A549 (cell line): ENCODE data around the gene SOS1. TPM values are rescaled to one million over a fixed set of nuclear protein-coding genes. Genes with fewer than 3 reads are reported as not detected.

Experiments used
- ATAC-seq, 2 experiments: fragments of 200-7000 bp in 1 of 2; fragments of >200 bp in 1 of 2; cut with Nextera tagmentation in 1 of 2; cut with Tn5 transposase in 1 of 2; 3 replicates each; pipeline versions ENCODE4 v1.8.0 to v1.9.1; 2018 to 2020; ENCODE audit warnings: mild to moderate bottlenecking in 1 of 2, moderate library complexity in 1 of 2
- CTCF ChIA-PET: fragments of 300-600 bp; sonication (Branson Sonifier 250); formaldehyde crosslinking; extraction: SDS; loops from one replicate; lab custom pipeline; 2021; ENCODE audit warnings: antibody characterized with exemption, inconsistent platforms; lab: Yijun Ruan, JAX
- POLR2A ChIA-PET: fragments of 350-600 bp; formaldehyde crosslinking; extraction: SDS; loops from one replicate; lab custom pipeline; 2021; ENCODE audit warnings: antibody characterized with exemption, inconsistent platforms; lab: Yijun Ruan, JAX
- DNase-seq, 2 experiments: peaks; one replicate each; pipeline versions ENCODE4 v3.0.0 to v3.0.0-alpha.2; 2011 to 2016; ENCODE audit warnings: low read depth in 1 of 2, low spot score in 1 of 2
- FAIRE-seq: peaks from 2 replicates; lab custom pipeline; 2011; peaks lifted over from hg19 to GRCh38; lab: Jason Lieb, UNC
- H3K27ac ChIP-seq, 2 experiments: fragments of >200 bp; sonication (Bioruptor Twin); formaldehyde crosslinking; 3 replicates each; pipeline ENCODE4 v1.5.1; 2016 to 2017
- H3K4me1 ChIP-seq: fragments of >200 bp; sonication (Bioruptor Twin); formaldehyde crosslinking; 3 replicates; pipeline ENCODE4 v1.6.1; 2016
- H3K4me2 ChIP-seq: fragments of >200 bp; sonication (Bioruptor Twin); formaldehyde crosslinking; 3 replicates; pipeline ENCODE4 v1.6.1; 2016
- H3K4me3 ChIP-seq: fragments of >200 bp; sonication (Bioruptor Twin); formaldehyde crosslinking; 3 replicates; pipeline ENCODE4 v1.5.1; 2016
- H3K9me3 ChIP-seq: fragments of >200 bp; sonication (Bioruptor Twin); formaldehyde crosslinking; 3 replicates; pipeline ENCODE4 v1.6.1; 2016
- CBX8 ChIP-seq: fragments of 200-600 bp; sonication (generic); IDR thresholded peaks from 2 replicates; pipeline ENCODE4 v1.6.1; 2016
- CEBPB ChIP-seq, 2 experiments: fragments of >200 bp in 1 of 2; sonication (Bioruptor Twin) in 1 of 2; formaldehyde crosslinking in 1 of 2; IDR thresholded peaks; 2 replicates each; pipeline ENCODE4 v1.6.1; 2012 to 2016
- CHD2 ChIP-seq: fragments of 150-350 bp; IDR thresholded peaks from 2 replicates; pipeline ENCODE4 v1.6.1; 2014; ENCODE audit warnings: low read length; ENCODE audit not compliant: partially characterized antibody
- E2F6 ChIP-seq: IDR thresholded peaks from 2 replicates; pipeline ENCODE4 v1.6.1; 2012; ENCODE audit warnings: low read depth, borderline replicate concordance
- EHF ChIP-seq: fragments of 250-450 bp; sonication (Bioruptor Pico); IDR thresholded peaks from 2 replicates; pipeline ENCODE4 v1.5.0; 2020; ENCODE audit warnings: mild to moderate bottlenecking
- EHMT2 ChIP-seq: fragments of 200-600 bp; sonication (generic); IDR thresholded peaks from 2 replicates; pipeline ENCODE4 v1.6.1; 2016; ENCODE audit warnings: antibody characterized with exemption, low read depth, mild to moderate bottlenecking, moderate library complexity
- GATA3 ChIP-seq: IDR thresholded peaks from 2 replicates; pipeline ENCODE4 v1.6.1; 2012; ENCODE audit warnings: borderline replicate concordance
- HES2 ChIP-seq: fragments of >200 bp; sonication (Bioruptor Twin); formaldehyde crosslinking; IDR thresholded peaks from 2 replicates; pipeline ENCODE4 v1.6.1; 2016
- HEYL ChIP-seq: fragments of 250-450 bp; sonication (Bioruptor Pico); IDR thresholded peaks from 2 replicates; pipeline ENCODE4 v1.8.0; 2021; ENCODE audit warnings: mild to moderate bottlenecking, moderate library complexity
- HOXA7 ChIP-seq: fragments of 250-450 bp; sonication (Bioruptor Pico); IDR thresholded peaks from 2 replicates; pipeline ENCODE4 v1.5.0; 2020; ENCODE audit warnings: mild to moderate bottlenecking, moderate library complexity
- HOXB13 ChIP-seq: fragments of 250-450 bp; sonication (Bioruptor Pico); IDR thresholded peaks from 2 replicates; pipeline ENCODE4 v1.5.0; 2020; ENCODE audit warnings: low read depth, mild to moderate bottlenecking, moderate library complexity
- JUN ChIP-seq, 2 experiments: fragments of >200 bp; sonication (Bioruptor Twin); formaldehyde crosslinking; IDR thresholded peaks; 2 replicates in 1 of 2; 3 replicates in 1 of 2; pipeline ENCODE4 v1.6.1; 2016 to 2017
- KDM1A ChIP-seq: fragments of 200-600 bp; sonication (generic); IDR thresholded peaks from 2 replicates; pipeline ENCODE4 v1.6.1; 2016; ENCODE audit warnings: low read depth, mild to moderate bottlenecking
- KDM5A ChIP-seq: fragments of 200-600 bp; sonication (generic); IDR thresholded peaks from 2 replicates; pipeline ENCODE4 v1.6.1; 2016; ENCODE audit warnings: antibody characterized with exemption, mild to moderate bottlenecking
- MAZ ChIP-seq: fragments of 150-350 bp; IDR thresholded peaks from 2 replicates; pipeline ENCODE4 v1.6.1; 2014; ENCODE audit warnings: antibody characterized with exemption, low read depth, low read length, borderline replicate concordance
- MYC ChIP-seq: IDR thresholded peaks from 2 replicates; pipeline ENCODE4 v1.6.1; 2012; ENCODE audit warnings: mild to moderate bottlenecking, inconsistent platforms, low read length, improper control_type of control experiment, borderline replicate concordance
- POLR2AphosphoS2 ChIP-seq: conservative IDR thresholded peaks from 2 replicates; pipeline ENCODE4 v1.6.1; 2012; ENCODE audit warnings: low read length, improper control_type of control experiment, inconsistent platforms
- RAD21 ChIP-seq, 2 experiments: fragments of >200 bp in 1 of 2; sonication (Bioruptor Twin) in 1 of 2; formaldehyde crosslinking in 1 of 2; IDR thresholded peaks in 1 of 2; conservative IDR thresholded peaks in 1 of 2; 2 replicates in 1 of 2; 3 replicates in 1 of 2; pipeline ENCODE4 v1.6.1; 2012 to 2018; ENCODE audit warnings: inconsistent platforms in 1 of 2
- RARB ChIP-seq: fragments of 250-450 bp; sonication (Bioruptor Pico); IDR thresholded peaks from 2 replicates; pipeline ENCODE4 v1.8.0; 2021; ENCODE audit warnings: mild to moderate bottlenecking, moderate library complexity
- ZSCAN20 ChIP-seq: fragments of 250-450 bp; sonication (Bioruptor Pico); IDR thresholded peaks from 2 replicates; pipeline ENCODE4 v1.8.0; 2022; ENCODE audit warnings: mild to moderate bottlenecking, moderate library complexity
- WGBS: methylation state at CpG from one replicate; pipeline ENCODE4 v1.1.6; 2017; ENCODE audit errors: missing lambda C conversion rate; 5-methylcytosine and 5-hydroxymethylcytosine counted together
- polyA plus RNA-seq, 4 experiments: library from polyadenylated mRNA; depleted of rRNA in 3 of 4; stranded (reverse); fragments of >200 nt; fragmentation: RNase III in 1 of 4; extraction: RNeasy Plus Mini Kit Qiagen cat#74134 plus additional on column Dnase treatment in 1 of 4; gene quantifications; 2 replicates in 3 of 4; 3 replicates in 1 of 4; pipeline ENCODE4 v1.2.3, GENCODE V29; 2011 to 2017
- TF ChIP-seq, protein P1 (sequence below): IDR thresholded peaks from 2 replicates; pipeline ENCODE4 v1.6.1; 2012
- TF ChIP-seq, protein P2 (sequence below): fragments of >200 bp; sonication (Bioruptor Twin); formaldehyde crosslinking; IDR thresholded peaks from 3 replicates; pipeline ENCODE4 v1.6.1; 2016
- TF ChIP-seq, protein P3 (sequence below): fragments of 250-450 bp; sonication (Bioruptor Pico); IDR thresholded peaks from 2 replicates; pipeline ENCODE4 v1.5.0; 2021; ENCODE audit warnings: mild to moderate bottlenecking, moderate library complexity, borderline replicate concordance

SOS1 gene
- polyA plus RNA-seq, 2 of the 4 experiments (the other 2 are of a cell fraction): 19.6 to 48.9 TPM

- ChIA-PET CTCF (no interaction called here), POLR2A (no interaction called here)
- FAIRE-seq (no peak), ATAC-seq (no peak), DNase-seq (peak in 1 of 2 experiments; percentile 23)
- no peak overlapping the region for H3K27ac ChIP-seq
- no peak overlapping the region for H3K4me2 ChIP-seq
- no peaks in the 10 kb centered on the region for H3K9me3 ChIP-seq
- no peak overlapping the region for H3K4me3 ChIP-seq
- 84% methylated on average over 5 of the region's 5 CpGs for WGBS
- H3K4me1 ChIP-seq: no peaks in the 10 kb centered on the region
- TF ChIP-seq RAD21 (conservative IDR thresholded peaks at IDR 0.05 in 1 of 2, IDR thresholded peaks at IDR 0.05 in 1 of 2) (no peak), JUN (IDR thresholded peaks at IDR 0.05) (no peak), HOXB13 (CRISPR knock-in tag) (no peak), KDM1A (no peak), MYC (no peak), HES2 (no peak), CHD2 (no peak), KDM5A (no peak), ZSCAN20 (no peak)
- TF ChIP-seq, protein P1, sequence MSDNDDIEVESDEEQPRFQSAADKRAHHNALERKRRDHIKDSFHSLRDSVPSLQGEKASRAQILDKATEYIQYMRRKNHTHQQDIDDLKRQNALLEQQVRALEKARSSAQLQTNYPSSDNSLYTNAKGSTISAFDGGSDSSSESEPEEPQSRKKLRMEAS: no peak
- TF ChIP-seq, protein P2, sequence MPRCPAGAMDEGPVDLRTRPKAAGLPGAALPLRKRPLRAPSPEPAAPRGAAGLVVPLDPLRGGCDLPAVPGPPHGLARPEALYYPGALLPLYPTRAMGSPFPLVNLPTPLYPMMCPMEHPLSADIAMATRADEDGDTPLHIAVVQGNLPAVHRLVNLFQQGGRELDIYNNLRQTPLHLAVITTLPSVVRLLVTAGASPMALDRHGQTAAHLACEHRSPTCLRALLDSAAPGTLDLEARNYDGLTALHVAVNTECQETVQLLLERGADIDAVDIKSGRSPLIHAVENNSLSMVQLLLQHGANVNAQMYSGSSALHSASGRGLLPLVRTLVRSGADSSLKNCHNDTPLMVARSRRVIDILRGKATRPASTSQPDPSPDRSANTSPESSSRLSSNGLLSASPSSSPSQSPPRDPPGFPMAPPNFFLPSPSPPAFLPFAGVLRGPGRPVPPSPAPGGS: no peak
Observed at GRCh38 chr2:39080152-39080551, 40.7 kb downstream of the SOS1 start.

GRCh38 chr2:39069890-39070465 is 50.9 kb downstream of the SOS1 start:
- H3K4me3 ChIP-seq: no peak overlapping the region
- no peaks in the 10 kb centered on the region for H3K9me3 ChIP-seq
- CTCF ChIA-PET: interaction anchor here (0.9 to 1.9 kb wide), 3 partner anchors 49 to 160 kb away, joined by 3 to 8 read pairs (median 4); no protein-coding TSS in a partner anchor
- H3K4me2 ChIP-seq: no peak overlapping the region
- no peak for DNase-seq
- TF ChIP-seq RARB (CRISPR knock-in tag): no peak
- TF ChIP-seq MAZ: no peak
- no peak for TF ChIP-seq HEYL (CRISPR knock-in tag)
- TF ChIP-seq E2F6: no peak
- TF ChIP-seq, protein P3, sequence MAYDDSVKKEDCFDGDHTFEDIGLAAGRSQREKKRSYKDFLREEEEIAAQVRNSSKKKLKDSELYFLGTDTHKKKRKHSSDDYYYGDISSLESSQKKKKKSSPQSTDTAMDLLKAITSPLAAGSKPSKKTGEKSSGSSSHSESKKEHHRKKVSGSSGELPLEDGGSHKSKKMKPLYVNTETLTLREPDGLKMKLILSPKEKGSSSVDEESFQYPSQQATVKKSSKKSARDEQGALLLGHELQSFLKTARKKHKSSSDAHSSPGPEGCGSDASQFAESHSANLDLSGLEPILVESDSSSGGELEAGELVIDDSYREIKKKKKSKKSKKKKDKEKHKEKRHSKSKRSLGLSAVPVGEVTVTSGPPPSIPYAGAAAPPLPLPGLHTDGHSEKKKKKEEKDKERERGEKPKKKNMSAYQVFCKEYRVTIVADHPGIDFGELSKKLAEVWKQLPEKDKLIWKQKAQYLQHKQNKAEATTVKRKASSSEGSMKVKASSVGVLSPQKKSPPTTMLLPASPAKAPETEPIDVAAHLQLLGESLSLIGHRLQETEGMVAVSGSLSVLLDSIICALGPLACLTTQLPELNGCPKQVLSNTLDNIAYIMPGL (CRISPR knock-in tag): no peak
- no peak for TF ChIP-seq RAD21 (conservative IDR thresholded peaks at IDR 0.05 in 1 of 2, IDR thresholded peaks at IDR 0.05 in 1 of 2)
- no peak for TF ChIP-seq EHMT2
- TF ChIP-seq, all 56 proteins: peak for 0
- Histone ChIP-seq H3K4me1 (0 out of 3 replicates have a peak, but pooled peaks cover 7% of the 10 kb centered on the region), H3K27ac (no peak overlapping the region)
- 89% methylated on average over 1 of the region's 1 CpG for WGBS
- ATAC-seq (no peak), FAIRE-seq (no peak)
- POLR2A ChIA-PET: no interaction called here

- Histone ChIP-seq H3K27ac (no peak overlapping the region), H3K9me3 (no peaks in the 10 kb centered on the region), H3K4me2 (no peak overlapping the region), H3K4me3 (no peak overlapping the region), H3K4me1 (0 out of 3 replicates have a peak, but pooled peaks cover 7% of the 10 kb centered on the region)
- FAIRE-seq (no peak), DNase-seq (peak in 1 of 2 experiments; percentile 14), ATAC-seq (peak; percentile 66 to 76; a peak in 3 of 6 replicates)
- no peak for TF ChIP-seq HOXA7 (CRISPR knock-in tag)
- TF ChIP-seq CBX8: no peak
- TF ChIP-seq CEBPB (IDR thresholded peaks at IDR 0.05): no peak
- TF ChIP-seq GATA3: no peak
- TF ChIP-seq POLR2AphosphoS2: no peak
- TF ChIP-seq EHF (CRISPR knock-in tag): no peak
- WGBS: 89% methylated on average over 3 of the region's 3 CpGs
- POLR2A ChIA-PET: interaction anchor here (1.5 kb wide), 1 partner anchor 52 kb away, joined by 4 read pairs; the partner anchor contains the start of gene SOS1
- CTCF ChIA-PET: interaction anchor here (0.9 to 1.9 kb wide), 6 partner anchors 9 to 161 kb away, joined by 3 to 8 read pairs (median 4); no protein-coding TSS in a partner anchor
Observed at GRCh38 chr2:39069136-39069515, 51.7 kb downstream of the SOS1 start.
